Mesenchymal stem cell (in vitro differentiated cells and primary cell): Measurements from ENCODE around the gene SRSF4.
"Not testable (repeated sequence)": the region's sequence is repeated elsewhere in the genome, so short reads cannot be mapped to it uniquely, and the experiment has no call there.

Experiments
- DNase-seq: peaks from one replicate; pipeline ENCODE4 v3.0.0-alpha.2; 2013
- H2AFZ ChIP-seq: one replicate; pipeline ENCODE4 v1.6.1; 2013; ENCODE audit warnings: low read depth, mild to moderate bottlenecking, control low read depth, inconsistent platforms, low read length, moderate library complexity
- H2AK5ac ChIP-seq: 2 replicates; pipeline ENCODE4 v1.6.1; 2013; ENCODE audit warnings: low read length, moderate library complexity, mild to moderate bottlenecking, inconsistent platforms; ENCODE audit not compliant: severe bottlenecking
- H2BK120ac ChIP-seq: one replicate; pipeline ENCODE4 v1.6.1; 2013; ENCODE audit warnings: low read depth, mild to moderate bottlenecking, inconsistent platforms, low read length, moderate library complexity
- H2BK12ac ChIP-seq, 2 experiments: one replicate each; pipeline ENCODE4 v1.6.1; 2013; ENCODE audit warnings: inconsistent platforms in 2 of 2, low read length in 2 of 2, mild to moderate bottlenecking in 2 of 2, moderate library complexity in 2 of 2, control low read depth in 1 of 2
- H2BK15ac ChIP-seq: one replicate; pipeline ENCODE4 v1.6.1; 2013; ENCODE audit warnings: mild to moderate bottlenecking, low read depth, inconsistent platforms; ENCODE audit not compliant: poor library complexity, severe bottlenecking
- H2BK5ac ChIP-seq: 2 replicates; pipeline ENCODE4 v1.6.1; 2013; ENCODE audit warnings: low read depth, mild to moderate bottlenecking, low read length, control low read depth, inconsistent platforms; ENCODE audit not compliant: poor library complexity, severe bottlenecking
- H3K14ac ChIP-seq, 2 experiments: one replicate each; pipeline ENCODE4 v1.6.1; 2013; ENCODE audit warnings: inconsistent platforms in 2 of 2, low read length in 2 of 2, control low read depth in 1 of 2, mild to moderate bottlenecking in 1 of 2, moderate library complexity in 1 of 2
- H3K18ac ChIP-seq, 2 experiments: one replicate each; pipeline ENCODE4 v1.6.1; 2013; ENCODE audit warnings: inconsistent platforms in 2 of 2, low read length in 2 of 2, control low read depth in 1 of 2, low read depth in 1 of 2, mild to moderate bottlenecking in 1 of 2
- H3K23ac ChIP-seq, 2 experiments: one replicate each; pipeline ENCODE4 v1.6.1; 2013; ENCODE audit warnings: inconsistent platforms in 2 of 2, low read length in 2 of 2, mild to moderate bottlenecking in 2 of 2, moderate library complexity in 2 of 2, control low read depth in 1 of 2
- H3K27ac ChIP-seq: 2 replicates; pipeline ENCODE4 v1.5.1; 2013; ENCODE audit warnings: mild to moderate bottlenecking, moderate library complexity, low read length, control low read depth, inconsistent platforms; ENCODE audit not compliant: poor library complexity, severe bottlenecking
- H3K27me3 ChIP-seq, 2 experiments: 2 replicates each; pipeline versions ENCODE4 v1.6.1 to v1.7.0; 2013; ENCODE audit warnings: low read length in 2 of 2, mild to moderate bottlenecking in 2 of 2, moderate library complexity in 2 of 2, control low read depth in 1 of 2, inconsistent platforms in 1 of 2; ENCODE audit not compliant: control insufficient read depth in 1 of 2, insufficient read depth in 1 of 2
- H3K36me3 ChIP-seq, 2 experiments: 2 replicates each; pipeline versions ENCODE4 v1.6.1 to v1.7.0; 2013; ENCODE audit warnings: low read length in 2 of 2, control low read depth in 1 of 2, inconsistent platforms in 1 of 2, low read depth in 1 of 2, mild to moderate bottlenecking in 1 of 2; ENCODE audit not compliant: insufficient read depth in 2 of 2, control insufficient read depth in 1 of 2
- H3K4ac ChIP-seq, 2 experiments: one replicate each; pipeline ENCODE4 v1.6.1; 2013; ENCODE audit warnings: inconsistent platforms in 2 of 2, low read length in 2 of 2, mild to moderate bottlenecking in 2 of 2, moderate library complexity in 2 of 2, control low read depth in 1 of 2, low read depth in 1 of 2
- H3K4me1 ChIP-seq: 2 replicates; pipeline ENCODE4 v1.6.1; 2013; ENCODE audit warnings: low read depth, low read length, control low read depth; ENCODE audit not compliant: control insufficient read depth, insufficient read depth
- H3K4me2 ChIP-seq: 2 replicates; pipeline ENCODE4 v1.6.1; 2013; ENCODE audit warnings: low read length, mild to moderate bottlenecking, inconsistent platforms; ENCODE audit not compliant: poor library complexity, severe bottlenecking
- H3K4me3 ChIP-seq, 2 experiments: 2 replicates each; pipeline versions ENCODE4 v1.5.1 to v1.7.0; 2013; ENCODE audit warnings: low read length in 2 of 2, mild to moderate bottlenecking in 2 of 2, control low read depth in 1 of 2, low read depth in 1 of 2; ENCODE audit not compliant: insufficient read depth in 1 of 2
- H3K79me1 ChIP-seq: replicated peaks from 2 replicates; pipeline ENCODE4 v1.6.1; 2013; ENCODE audit warnings: mild to moderate bottlenecking, control low read depth, low read length, inconsistent platforms; ENCODE audit not compliant: poor library complexity, severe bottlenecking
- H3K9ac ChIP-seq: 2 replicates; pipeline ENCODE4 v1.7.0; 2013; ENCODE audit warnings: mild to moderate bottlenecking, low read length, moderate library complexity
- H3K9me3 ChIP-seq: 2 replicates; pipeline ENCODE4 v1.7.0; 2013; ENCODE audit warnings: mild to moderate bottlenecking, low read length; ENCODE audit not compliant: control insufficient read depth
- H4K8ac ChIP-seq: one replicate; pipeline ENCODE4 v1.6.1; 2013; ENCODE audit warnings: inconsistent platforms, mild to moderate bottlenecking, low read length, moderate library complexity
- H4K91ac ChIP-seq: one replicate; pipeline ENCODE4 v1.6.1; 2013; ENCODE audit warnings: mild to moderate bottlenecking, low read length, inconsistent platforms
- WGBS: methylation state at CpG from one replicate; pipeline ENCODE4 v1.1.7; 2013; ENCODE audit warnings: mixed read lengths; 5-methylcytosine and 5-hydroxymethylcytosine counted together

Gene SRSF4

DNA sequence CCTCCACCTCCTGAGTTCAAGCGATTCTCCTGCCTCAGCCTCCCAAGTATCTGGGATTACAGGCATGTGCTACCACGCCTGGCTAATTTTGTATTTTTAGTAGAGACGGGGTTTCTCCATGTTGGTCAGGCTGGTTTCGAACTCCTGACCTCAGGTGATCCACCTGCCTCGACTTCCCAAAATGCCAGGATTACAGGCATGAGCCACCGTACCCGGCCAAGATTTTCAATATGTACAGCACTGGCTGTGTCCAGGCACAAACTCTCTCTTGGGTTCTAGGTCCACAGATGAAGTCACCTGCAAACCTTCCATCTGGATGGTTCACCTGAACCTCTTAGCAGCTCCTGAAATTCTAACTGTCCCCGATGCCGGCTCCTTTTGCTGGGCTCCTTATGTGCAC lies 31.4 kb downstream of the SRSF4 start:
- not testable (repeated sequence) for H3K27me3 ChIP-seq, H3K14ac ChIP-seq, DNase-seq, H4K91ac ChIP-seq, H3K18ac ChIP-seq, H2BK5ac ChIP-seq, H3K4me1 ChIP-seq, H3K9ac ChIP-seq, H2BK15ac ChIP-seq, H3K4me2 ChIP-seq, H3K4me3 ChIP-seq, H3K23ac ChIP-seq, H2AFZ ChIP-seq, H2BK120ac ChIP-seq, H2AK5ac ChIP-seq, H3K27ac ChIP-seq, H2BK12ac ChIP-seq, H3K9me3 ChIP-seq, H3K4ac ChIP-seq, H4K8ac ChIP-seq
- 96% methylated on average over 8 of the region's 9 CpGs for WGBS
- Histone ChIP-seq H3K79me1 (peaks cover 37% of the 10 kb centered on the region), H3K36me3 (peaks cover 68 to 90% of the 10 kb centered on the region in 2 experiments)

DNA sequence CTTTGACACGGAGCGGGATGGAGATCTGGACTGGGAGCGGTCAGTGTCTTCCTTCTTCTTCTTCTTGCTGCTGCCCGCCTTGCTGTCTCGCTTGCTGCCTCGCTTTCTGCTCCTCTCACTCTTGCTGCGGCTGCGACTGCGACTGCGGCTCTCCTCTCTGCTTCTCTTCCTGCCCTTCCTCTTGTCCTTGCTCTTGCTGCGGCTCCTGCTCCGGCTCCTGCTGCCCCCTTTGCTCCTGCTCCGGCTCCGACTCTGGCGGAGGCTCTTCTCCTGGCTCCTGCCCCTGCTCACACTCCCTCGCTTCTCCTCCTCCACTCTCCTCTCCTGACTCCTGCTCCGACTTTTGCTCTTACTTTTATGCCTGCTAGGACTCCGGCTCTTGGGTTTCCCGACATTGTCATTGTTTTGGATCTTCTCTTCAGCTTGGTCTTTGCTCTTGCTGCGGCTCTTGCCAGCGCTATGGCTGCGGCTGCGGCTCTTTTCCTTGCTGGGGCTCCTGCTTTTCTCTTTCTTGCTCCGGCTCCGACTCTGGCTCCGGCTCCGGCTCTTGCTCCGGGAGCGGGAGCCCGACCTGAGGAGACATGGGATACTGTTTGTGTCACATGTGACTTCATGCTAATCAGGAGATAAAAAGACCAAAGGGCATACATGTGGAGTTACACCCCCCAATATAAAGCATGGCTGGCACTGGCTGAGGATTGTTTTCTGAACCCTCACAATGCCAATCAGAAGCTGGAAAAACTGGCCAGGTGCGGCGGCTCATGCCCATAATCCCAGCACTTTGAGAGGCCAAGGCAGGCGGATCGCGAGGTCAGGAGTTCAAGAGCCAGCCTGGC lies 32.8 kb downstream of the SRSF4 start:
- H2BK5ac ChIP-seq: no peak overlapping the region
- H4K91ac ChIP-seq: no peak overlapping the region

DNA sequence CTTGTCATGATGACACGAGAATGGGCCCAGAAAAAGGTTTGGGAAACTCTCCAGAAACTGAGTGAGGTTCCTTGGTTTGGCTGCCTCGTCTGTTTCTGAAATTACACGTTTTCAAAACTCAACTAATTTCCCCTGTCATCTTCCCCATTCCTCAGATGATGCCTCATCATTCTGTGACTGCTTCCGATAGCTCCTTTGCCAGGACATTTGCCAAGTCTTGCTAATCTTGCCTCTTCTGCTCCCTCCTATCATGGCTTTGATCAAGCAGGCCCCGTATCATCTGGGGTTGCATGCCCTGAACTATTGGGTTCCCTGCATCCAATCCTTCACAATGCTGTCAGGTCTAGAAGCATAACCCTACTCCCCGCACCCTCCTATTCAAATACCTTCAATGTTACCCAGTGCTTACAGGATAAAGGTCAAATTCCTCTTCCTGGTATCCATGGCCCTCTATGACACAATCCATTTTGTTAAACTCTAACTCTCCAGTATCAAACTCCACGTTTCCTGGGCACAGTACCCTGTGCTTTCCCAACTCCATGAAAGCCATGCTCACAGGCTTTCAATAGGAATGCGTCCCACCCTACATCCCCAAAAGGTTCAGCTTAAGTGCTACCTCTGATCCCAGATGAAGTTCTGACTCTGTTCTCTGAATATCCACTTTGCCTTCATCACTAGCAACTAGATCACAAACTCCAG lies 35.8 kb downstream of the SRSF4 start:
- no peak overlapping the region for H2BK15ac ChIP-seq
- no peak overlapping the region for H3K4me2 ChIP-seq
- no peak overlapping the region for H2AFZ ChIP-seq
- no peak overlapping the region for H2BK120ac ChIP-seq
- no peak overlapping the region for H4K8ac ChIP-seq
- H3K9ac ChIP-seq: peak overlapping the region; percentile 71
- H2AK5ac ChIP-seq: no peak overlapping the region
- no peak overlapping the region for H4K91ac ChIP-seq
- no peaks in the 10 kb centered on the region for H3K9me3 ChIP-seq
- H3K4me3 ChIP-seq: no peak overlapping the region
- H2BK12ac ChIP-seq: no peak overlapping the region
- H3K4ac ChIP-seq: no peak overlapping the region
- H3K27ac ChIP-seq: peak overlapping the region; percentile 15
- H3K27me3 ChIP-seq: no peaks in the 10 kb centered on the region
- H3K18ac ChIP-seq: no peak overlapping the region
- H3K4me1 ChIP-seq: no peaks in the 10 kb centered on the region
- no peak overlapping the region for H3K23ac ChIP-seq
- no peak overlapping the region for H3K14ac ChIP-seq
- no peak overlapping the region for H2BK5ac ChIP-seq
- H3K36me3 ChIP-seq: peaks cover 51 to 58% of the 10 kb centered on the region in 2 experiments
- WGBS: 96% methylated on average over 8 of the region's 8 CpGs
- DNase-seq: no peak
- H3K79me1 ChIP-seq: peaks cover 27% of the 10 kb centered on the region

More for the DNA sequence above, 32.8 kb downstream of the SRSF4 start:
- no peak overlapping the region for H2AFZ ChIP-seq
- DNase-seq: no peak
- 95% methylated on average over 35 of the region's 35 CpGs for WGBS
- H3K4me3 ChIP-seq: no peak overlapping the region
- H3K4me1 ChIP-seq: no peaks in the 10 kb centered on the region
- no peak overlapping the region for H2BK120ac ChIP-seq
- H2BK12ac ChIP-seq: no peak overlapping the region
- H2BK15ac ChIP-seq: no peak overlapping the region
- H3K79me1 ChIP-seq: peaks cover 33% of the 10 kb centered on the region
- no peak overlapping the region for H2AK5ac ChIP-seq
- H4K8ac ChIP-seq: no peak overlapping the region
- H3K9me3 ChIP-seq: no peaks in the 10 kb centered on the region
- no peak overlapping the region for H3K4ac ChIP-seq
- no peaks in the 10 kb centered on the region for H3K27me3 ChIP-seq
- no peak overlapping the region for H3K23ac ChIP-seq
- no peak overlapping the region for H3K18ac ChIP-seq
- H3K36me3 ChIP-seq: peaks cover 66 to 78% of the 10 kb centered on the region in 2 experiments
- no peak overlapping the region for H3K14ac ChIP-seq
- no peak overlapping the region for H3K9ac ChIP-seq
- no peak overlapping the region for H3K4me2 ChIP-seq
- no peak overlapping the region for H3K27ac ChIP-seq

GRCh38 chr1:29144178-29144577 lies 37.5 kb downstream of the SRSF4 start:
- H3K23ac ChIP-seq: no peak overlapping the region
- no peak overlapping the region for H2BK15ac ChIP-seq
- 100% methylated on average over 1 of the region's 2 CpGs for WGBS
- peaks cover 36 to 43% of the 10 kb centered on the region in 2 experiments for H3K36me3 ChIP-seq
- H4K91ac ChIP-seq: no peak overlapping the region
- H3K18ac ChIP-seq: no peak overlapping the region
- no peak overlapping the region for H2BK5ac ChIP-seq
- no peak overlapping the region for H3K14ac ChIP-seq
- H3K27me3 ChIP-seq: no peaks in the 10 kb centered on the region
- H3K4me3 ChIP-seq: no peak overlapping the region
- no peak overlapping the region for H3K27ac ChIP-seq
- no peak overlapping the region for H2AK5ac ChIP-seq
- H3K9ac ChIP-seq: no peak overlapping the region
- DNase-seq: no peak
- H3K4me1 ChIP-seq: no peaks in the 10 kb centered on the region
- no peak overlapping the region for H2AFZ ChIP-seq
- no peak overlapping the region for H3K4ac ChIP-seq
- no peak overlapping the region for H2BK12ac ChIP-seq
- no peak overlapping the region for H4K8ac ChIP-seq
- H2BK120ac ChIP-seq: no peak overlapping the region
- H3K4me2 ChIP-seq: no peak overlapping the region
- peaks cover 19% of the 10 kb centered on the region for H3K79me1 ChIP-seq
- no peaks in the 10 kb centered on the region for H3K9me3 ChIP-seq
